ENCODE results near the gene HPSE. TPM values are rescaled to one million over a fixed set of nuclear protein-coding genes. Genes with fewer than 3 reads are reported as not detected.

Gene HPSE
- total RNA-seq, 1 experiment from 2014 or later, result 2.6 TPM

DNA sequence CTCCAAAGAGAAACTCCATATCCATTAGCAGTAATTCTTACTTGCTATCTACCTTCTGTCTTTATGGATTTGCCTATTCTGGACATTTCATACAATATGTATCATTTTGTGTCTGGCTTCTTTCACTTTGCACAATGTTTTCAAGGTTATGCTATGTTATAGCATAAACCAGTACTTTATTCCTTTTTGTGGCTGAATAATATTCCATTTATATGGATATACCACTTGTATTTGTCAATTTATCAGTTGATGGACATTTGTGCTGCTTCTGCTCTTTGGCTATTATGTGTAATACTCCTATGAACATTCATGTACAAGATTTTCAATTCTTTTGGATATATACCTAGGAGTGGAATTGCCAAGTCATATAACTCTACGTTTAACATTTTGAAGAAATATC lies 18.9 kb upstream of the HPSE start:
- Histone ChIP-seq H3K9me3 (ENCODE audit: control insufficient read depth, insufficient read depth, low read depth, low read length) (no peaks in the 10 kb centered on the region), H3K27me3 (ENCODE audit: control insufficient read depth, insufficient read depth, low read length) (no peaks in the 10 kb centered on the region), H3K4me3 (ENCODE audit: low read depth in 2 of 2, low read length in 2 of 2) (no peak overlapping the region), H3K36me3 (ENCODE audit: control insufficient read depth, insufficient read depth, low read length) (no peaks in the 10 kb centered on the region), H3K27ac (ENCODE audit: low read length) (no peak overlapping the region), H3K4me1 (ENCODE audit: control insufficient read depth, insufficient read depth, low read length) (peaks cover 17% of the 10 kb centered on the region)
- no peak for ATAC-seq
- in situ Hi-C loops (cut with HindIII; ENCODE audit: low pct_unique_long_range_greater_than_20kb, low sequenced_read_pairs), result no loop called here
- TF ChIP-seq TCF7L2 (IDR thresholded peaks at IDR 0.05; ENCODE audit: low read depth, low read length) (no peak), CTCF (IDR thresholded peaks at IDR 0.05) (no peak)
- POLR2A ChIA-PET, result no interaction called here
- no TSS peak for BruUV-seq (replicated peaks)
- CTCF ChIA-PET, result no interaction called here
- DNase-seq (ENCODE audit: low read depth, low spot score), result no peak
- intact Hi-C loops (cut with micrococcal nuclease; ENCODE audit: unreplicated experiment), result no loop called here

DNA sequence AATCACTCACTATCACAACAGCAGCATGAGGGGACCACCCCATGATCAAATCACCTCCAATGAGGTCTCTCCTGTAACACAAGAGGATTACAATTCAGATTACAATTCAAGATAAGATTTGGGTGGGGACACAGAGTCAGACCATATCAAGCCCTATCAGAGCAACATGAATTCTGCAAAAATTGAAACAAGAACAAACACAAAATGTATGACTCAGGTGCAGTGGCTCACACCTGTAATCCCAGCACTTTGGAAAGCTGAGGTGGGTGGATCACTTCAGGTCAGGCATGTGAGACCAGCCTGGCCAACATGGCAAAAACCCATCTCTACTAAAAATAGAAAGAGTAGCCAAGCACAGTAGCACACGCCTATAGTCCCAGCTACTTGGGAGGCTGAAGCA lies 13.4 kb upstream of the HPSE start:
- Histone ChIP-seq H3K27ac (ENCODE audit: low read length) (no peak overlapping the region), H3K36me3 (ENCODE audit: control insufficient read depth, insufficient read depth, low read length) (no peaks in the 10 kb centered on the region), H3K9me3 (ENCODE audit: control insufficient read depth, insufficient read depth, low read depth, low read length) (no peaks in the 10 kb centered on the region), H3K4me1 (ENCODE audit: control insufficient read depth, insufficient read depth, low read length) (no peaks in the 10 kb centered on the region), H3K27me3 (ENCODE audit: control insufficient read depth, insufficient read depth, low read length) (no peaks in the 10 kb centered on the region), H3K4me3 (ENCODE audit: low read depth in 2 of 2, low read length in 2 of 2) (no peak overlapping the region)
- intact Hi-C loops (cut with micrococcal nuclease; ENCODE audit: unreplicated experiment), result no loop called here
- ChIA-PET POLR2A (no interaction called here), CTCF (no interaction called here)
- no peak for DNase-seq (ENCODE audit: low read depth, low spot score)
- in situ Hi-C loops (cut with HindIII; ENCODE audit: low pct_unique_long_range_greater_than_20kb, low sequenced_read_pairs), result no loop called here
- TF ChIP-seq REST (IDR thresholded peaks at IDR 0.05; ENCODE audit: insufficient read depth in 1 of 2, low read depth in 2 of 2, low read length in 1 of 2), result no peak
- TF ChIP-seq POLR2AphosphoS5 (IDR thresholded peaks at IDR 0.05; ENCODE audit: low read depth, low read length), result no peak
- TF ChIP-seq TCF7L2 (IDR thresholded peaks at IDR 0.05; ENCODE audit: low read depth, low read length), result no peak
- TF ChIP-seq CTCF (IDR thresholded peaks at IDR 0.05), result no peak
- TF ChIP-seq SIN3A (IDR thresholded peaks at IDR 0.05; ENCODE audit: borderline replicate concordance, insufficient read depth, low read depth, low read length), result no peak
- BruUV-seq (replicated peaks), result no TSS peak
- no peak for ATAC-seq

- CTCF ChIA-PET, result interaction anchor here (0.6 kb wide), 1 partner anchor 60 kb away, joined by 7 read pairs; no protein-coding TSS in a partner anchor
Observed at GRCh38 chr4:83342476-83342875, 7.8 kb upstream of the HPSE start.

More at GRCh38 chr4:83342476-83342875, 7.8 kb upstream of the HPSE start:
- Histone ChIP-seq H3K9me3 (ENCODE audit: control insufficient read depth, insufficient read depth, low read depth, low read length) (no peaks in the 10 kb centered on the region), H3K4me1 (ENCODE audit: control insufficient read depth, insufficient read depth, low read length) (no peaks in the 10 kb centered on the region), H3K27ac (ENCODE audit: low read length) (no peak overlapping the region), H3K36me3 (ENCODE audit: control insufficient read depth, insufficient read depth, low read length) (no peaks in the 10 kb centered on the region), H3K4me3 (ENCODE audit: low read depth in 2 of 2, low read length in 2 of 2) (no peak overlapping the region), H3K27me3 (ENCODE audit: control insufficient read depth, insufficient read depth, low read length) (no peaks in the 10 kb centered on the region)
- DNase-seq (ENCODE audit: low read depth, low spot score) (no peak), ATAC-seq (no peak)
- TF ChIP-seq REST (IDR thresholded peaks at IDR 0.05; ENCODE audit: insufficient read depth in 1 of 2, low read depth in 2 of 2, low read length in 1 of 2) (no peak), POLR2AphosphoS5 (IDR thresholded peaks at IDR 0.05; ENCODE audit: low read depth, low read length) (no peak), SIN3A (IDR thresholded peaks at IDR 0.05; ENCODE audit: borderline replicate concordance, insufficient read depth, low read depth, low read length) (no peak), TCF7L2 (IDR thresholded peaks at IDR 0.05; ENCODE audit: low read depth, low read length) (no peak), CTCF (IDR thresholded peaks at IDR 0.05) (no peak)
- POLR2A ChIA-PET, result no interaction called here
- no TSS peak for BruUV-seq (replicated peaks)
- in situ Hi-C loops (cut with HindIII; ENCODE audit: low pct_unique_long_range_greater_than_20kb, low sequenced_read_pairs), result no loop called here
- intact Hi-C loops (cut with micrococcal nuclease; ENCODE audit: unreplicated experiment), result no loop called here

All from Panc1 (cell line).